Right atrium auricular region (tissue), 2 donors: ENCODE data around the gene RNF31. TPM values are rescaled to one million over a fixed set of nuclear protein-coding genes. Genes with fewer than 3 reads are reported as not detected.

Experiments
- DNase-seq: peaks from one replicate; pipeline ENCODE4 v3.0.0-alpha.2; 2019; ENCODE audit warnings: low spot score
- H3K27ac ChIP-seq, 2 donors: fragments of 200-600 bp; sonication (generic); 1 replicate in 1 of 2; 2 replicates in 1 of 2; pipeline ENCODE4 v1.5.1; 2016 to 2019
- H3K27me3 ChIP-seq, 2 donors: fragments of 200-600 bp; sonication (generic); one replicate each; pipeline versions ENCODE4 v1.5.1 to v1.6.0; 2017 to 2019
- H3K36me3 ChIP-seq: fragments of 200-600 bp; sonication (generic); one replicate; pipeline ENCODE4 v1.5.1; 2016
- H3K4me1 ChIP-seq, 2 donors: fragments of 200-600 bp; sonication (generic); one replicate each; pipeline versions ENCODE4 v1.5.1 to v1.6.0; 2017 to 2019
- H3K4me3 ChIP-seq, 2 donors: fragments of 200-600 bp; sonication (generic); 1 replicate in 1 of 2; 2 replicates in 1 of 2; pipeline ENCODE4 v1.5.1; 2017 to 2019; ENCODE audit warnings: mild to moderate bottlenecking in 1 of 2, moderate library complexity in 1 of 2
- H3K9me3 ChIP-seq, 2 donors: fragments of 200-600 bp; sonication (generic); one replicate each; pipeline ENCODE4 v1.5.1; 2019
- total RNA-seq, 2 donors: library from RNA; depleted of rRNA; stranded (reverse); fragments of >200 nt; gene quantifications; one replicate each; pipeline ENCODE4 v1.1.0, GENCODE V29; 2016
- TF ChIP-seq, protein P1 (sequence below), 2 donors: fragments of 200-600 bp; sonication (generic); IDR thresholded peaks; one replicate each; pipeline ENCODE4 v1.5.1; 2019; ENCODE audit warnings: antibody characterized with exemption in 2 of 2

RNF31 gene
- total RNA-seq, 2 donors from 2014 or later: 24.1 to 47.5 TPM

DNA sequence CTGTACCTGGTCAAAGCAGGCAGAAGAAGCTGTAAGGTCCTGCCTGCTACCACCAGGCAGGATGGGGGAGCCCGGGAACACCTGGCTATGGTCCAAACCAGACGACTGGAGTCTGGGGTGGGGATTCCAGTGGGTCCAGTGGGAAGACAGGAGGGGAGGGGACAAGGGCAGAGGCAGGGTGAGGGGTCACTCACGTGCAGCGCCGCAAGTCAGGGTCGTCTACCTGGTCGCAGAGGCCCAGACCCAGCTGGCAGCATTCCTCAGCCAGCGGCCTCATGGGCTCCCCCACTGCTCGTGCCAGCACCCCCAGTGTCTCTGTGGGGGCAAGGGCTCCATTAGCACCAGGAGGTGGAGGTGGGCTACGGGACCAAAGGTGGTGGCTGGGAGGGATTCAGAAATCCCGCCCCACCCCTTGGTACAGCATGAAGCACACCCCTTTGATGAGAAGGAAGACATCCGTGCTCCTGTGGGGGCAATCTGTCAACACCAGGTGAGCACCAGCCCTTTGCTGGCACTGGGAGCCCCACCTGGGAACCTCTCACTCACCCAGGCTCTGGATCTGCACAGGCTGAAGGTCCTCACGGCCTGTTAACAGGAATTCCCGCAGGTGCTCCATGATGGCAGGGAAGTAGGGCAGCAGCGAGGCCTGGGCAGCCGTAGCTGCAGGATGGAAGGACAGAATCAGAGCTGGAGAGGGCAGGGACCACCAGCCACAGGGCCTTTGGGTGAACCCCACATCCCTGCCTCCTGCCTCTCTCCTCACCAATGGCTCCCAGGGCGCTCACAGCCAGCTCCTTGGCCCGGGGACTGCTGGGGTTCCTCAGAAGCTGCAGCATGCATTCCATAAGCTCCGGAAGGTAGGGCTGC is 37.0 kb downstream of the RNF31 start:
- TF ChIP-seq, protein P1, sequence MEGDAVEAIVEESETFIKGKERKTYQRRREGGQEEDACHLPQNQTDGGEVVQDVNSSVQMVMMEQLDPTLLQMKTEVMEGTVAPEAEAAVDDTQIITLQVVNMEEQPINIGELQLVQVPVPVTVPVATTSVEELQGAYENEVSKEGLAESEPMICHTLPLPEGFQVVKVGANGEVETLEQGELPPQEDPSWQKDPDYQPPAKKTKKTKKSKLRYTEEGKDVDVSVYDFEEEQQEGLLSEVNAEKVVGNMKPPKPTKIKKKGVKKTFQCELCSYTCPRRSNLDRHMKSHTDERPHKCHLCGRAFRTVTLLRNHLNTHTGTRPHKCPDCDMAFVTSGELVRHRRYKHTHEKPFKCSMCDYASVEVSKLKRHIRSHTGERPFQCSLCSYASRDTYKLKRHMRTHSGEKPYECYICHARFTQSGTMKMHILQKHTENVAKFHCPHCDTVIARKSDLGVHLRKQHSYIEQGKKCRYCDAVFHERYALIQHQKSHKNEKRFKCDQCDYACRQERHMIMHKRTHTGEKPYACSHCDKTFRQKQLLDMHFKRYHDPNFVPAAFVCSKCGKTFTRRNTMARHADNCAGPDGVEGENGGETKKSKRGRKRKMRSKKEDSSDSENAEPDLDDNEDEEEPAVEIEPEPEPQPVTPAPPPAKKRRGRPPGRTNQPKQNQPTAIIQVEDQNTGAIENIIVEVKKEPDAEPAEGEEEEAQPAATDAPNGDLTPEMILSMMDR (IDR thresholded peaks at IDR 0.05): no peak
- peaks cover 0 to 26% of the 10 kb centered on the region in 2 donors for H3K4me1 ChIP-seq
- DNase-seq: no peak
- peaks cover 39% of the 10 kb centered on the region for H3K36me3 ChIP-seq
- H3K9me3 ChIP-seq: no peaks in the 10 kb centered on the region
- no peak overlapping the region for H3K4me3 ChIP-seq
- H3K27me3 ChIP-seq: no peaks in the 10 kb centered on the region
- no peak overlapping the region for H3K27ac ChIP-seq

DNA sequence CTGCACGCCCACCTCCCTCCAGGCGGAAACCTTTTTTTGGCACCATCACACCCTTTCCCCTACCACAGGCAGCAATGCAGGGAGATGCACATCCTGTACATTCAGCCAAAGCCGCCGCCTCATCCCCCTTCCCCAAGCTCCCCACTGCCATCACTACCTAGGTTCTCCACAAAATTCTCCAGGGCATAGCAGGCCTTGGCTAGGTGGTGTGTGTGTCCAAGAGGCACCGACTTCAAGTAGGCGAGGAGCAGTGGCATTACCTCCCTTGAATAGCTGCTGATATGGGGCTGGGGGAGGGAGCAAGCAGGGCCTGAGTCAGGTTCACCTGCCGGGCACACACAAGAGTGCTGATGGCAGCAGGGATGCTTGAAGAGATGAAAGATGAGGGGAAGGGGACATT is 37.7 kb downstream of the RNF31 start:
- TF ChIP-seq, protein P1 (IDR thresholded peaks at IDR 0.05): no peak
- H3K9me3 ChIP-seq: no peaks in the 10 kb centered on the region
- H3K36me3 ChIP-seq: peaks cover 39% of the 10 kb centered on the region
- no peak for DNase-seq
- H3K4me3 ChIP-seq: no peak overlapping the region
- H3K27ac ChIP-seq: no peak overlapping the region
- no peaks in the 10 kb centered on the region for H3K27me3 ChIP-seq
- peaks cover 0 to 20% of the 10 kb centered on the region in 2 donors for H3K4me1 ChIP-seq

DNA sequence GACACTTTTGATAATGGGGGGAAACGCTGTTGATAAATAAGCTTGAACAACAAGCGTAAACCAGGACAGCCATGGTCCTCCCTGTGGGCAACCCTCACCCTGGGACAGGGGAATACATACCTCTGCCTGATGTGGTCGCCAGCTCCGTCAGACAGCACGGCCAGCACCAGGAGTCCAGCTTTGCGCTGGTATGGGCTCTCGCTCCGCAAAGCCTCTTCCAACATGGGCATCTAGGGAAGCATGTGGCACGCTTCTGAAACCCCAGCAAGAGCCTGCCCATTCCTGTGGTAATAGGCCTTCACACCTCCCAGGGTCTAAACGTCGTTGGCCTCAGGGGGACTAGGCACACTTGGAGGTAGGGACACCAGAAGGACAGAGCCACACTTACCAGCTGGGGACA is 38.4 kb downstream of the RNF31 start:
- peaks cover 39% of the 10 kb centered on the region for H3K36me3 ChIP-seq
- H3K27ac ChIP-seq: no peak overlapping the region
- H3K9me3 ChIP-seq: no peaks in the 10 kb centered on the region
- no peak for DNase-seq
- no peak overlapping the region for H3K4me3 ChIP-seq
- H3K4me1 ChIP-seq: peaks cover 0 to 19% of the 10 kb centered on the region in 2 donors
- TF ChIP-seq, protein P1 (IDR thresholded peaks at IDR 0.05): no peak
- H3K27me3 ChIP-seq: no peaks in the 10 kb centered on the region

DNA sequence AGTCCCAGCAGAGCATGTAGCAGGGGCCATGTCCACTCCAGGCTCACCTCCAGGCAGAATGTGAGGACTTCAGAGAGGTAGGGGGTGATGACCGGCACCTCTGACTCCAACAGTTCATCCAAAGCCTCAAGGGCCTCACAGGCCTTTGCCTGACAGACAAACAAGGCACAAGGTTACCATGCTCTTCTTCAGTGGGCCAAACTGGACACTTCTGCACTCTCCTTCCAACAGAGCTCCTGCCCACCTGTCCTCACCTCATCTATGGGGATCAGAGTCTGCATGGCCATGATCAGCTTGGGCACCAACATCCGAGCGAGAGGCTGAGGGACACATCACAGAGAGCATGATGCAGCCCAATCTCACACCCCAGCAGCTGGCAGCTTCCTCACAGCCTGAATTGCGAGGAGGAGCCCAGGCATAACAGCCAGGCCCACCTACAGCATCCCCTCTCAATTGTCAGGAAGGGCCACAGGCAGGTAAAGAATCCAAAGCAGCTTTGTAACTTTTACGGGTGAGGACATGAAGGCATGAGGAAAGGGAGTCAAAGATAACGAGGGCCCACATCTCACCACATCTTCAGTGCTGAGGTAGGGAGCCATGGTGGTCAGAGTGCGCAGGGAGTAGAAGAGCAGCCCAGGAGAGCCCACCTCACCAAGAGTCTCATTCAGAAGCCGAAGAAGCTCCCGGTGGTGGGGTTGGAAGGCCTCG is 39.7 kb downstream of the RNF31 start:
- no peak overlapping the region for H3K4me3 ChIP-seq
- H3K9me3 ChIP-seq: no peaks in the 10 kb centered on the region
- H3K4me1 ChIP-seq: peaks cover 0 to 19% of the 10 kb centered on the region in 2 donors
- H3K27me3 ChIP-seq: no peaks in the 10 kb centered on the region
- no peak for DNase-seq
- peaks cover 33% of the 10 kb centered on the region for H3K36me3 ChIP-seq
- TF ChIP-seq, protein P1 (IDR thresholded peaks at IDR 0.05): no peak
- no peak overlapping the region for H3K27ac ChIP-seq

DNA sequence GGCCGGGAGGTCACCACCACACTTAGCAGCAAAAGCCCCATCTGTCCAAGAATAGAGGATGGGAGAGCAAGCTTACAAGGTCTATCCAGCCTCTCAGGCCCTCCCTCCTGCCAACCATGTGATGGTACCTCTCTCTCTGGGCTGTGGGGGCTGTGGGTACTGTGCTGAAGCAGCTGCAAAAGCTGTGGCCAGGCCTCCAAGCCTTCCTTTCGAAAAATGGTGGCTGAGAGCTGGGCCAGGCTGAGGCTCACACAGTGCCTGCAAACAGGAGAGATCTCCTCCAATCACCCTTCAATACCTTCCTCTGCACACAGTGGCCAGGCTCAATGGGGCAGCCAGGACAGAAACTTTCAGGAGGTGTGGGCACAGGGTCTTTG is 40.2 kb downstream of the RNF31 start:
- peaks cover 0 to 19% of the 10 kb centered on the region in 2 donors for H3K4me1 ChIP-seq
- peaks cover 33% of the 10 kb centered on the region for H3K36me3 ChIP-seq
- peak overlapping the region in 1 of 2 donors; percentile 78 for H3K4me3 ChIP-seq

More for the DNA sequence above, 40.2 kb downstream of the RNF31 start:
- TF ChIP-seq, protein P1 (IDR thresholded peaks at IDR 0.05): no peak
- Histone ChIP-seq H3K27ac (peak overlapping the region in 1 of 2 donors; percentile 64), H3K27me3 (no peaks in the 10 kb centered on the region), H3K9me3 (no peaks in the 10 kb centered on the region)
- DNase-seq: no peak
